Naive thymus-derived CD4-positive, alpha-beta T cell (primary cell): ENCODE results near the gene WBP2NL. TPM values are rescaled to one million over a fixed set of nuclear protein-coding genes. Genes with fewer than 3 reads are reported as not detected.
"Not testable (repeated sequence)": the region's sequence is repeated elsewhere in the genome, so short reads cannot be mapped to it uniquely, and the experiment has no call there.

Experiments
- ATAC-seq: fragments of 150-1000 bp; cut with Tn5 transposase; 2 replicates; pipeline ENCODE4 v1.10.0; 2021; ENCODE audit warnings: mild to moderate bottlenecking, moderate library complexity
- CTCF ChIA-PET: fragments of 350-600 bp; sonication (Branson Sonifier 250); formaldehyde crosslinking; loops from one replicate; lab custom pipeline; 2021; ENCODE audit warnings: antibody characterized with exemption; lab: Charles Lee
- POLR2A ChIA-PET: fragments of 350-600 bp; sonication (Branson Sonifier 250); formaldehyde crosslinking; loops from one replicate; lab custom pipeline; 2021; ENCODE audit warnings: antibody characterized with exemption, inconsistent platforms; lab: Charles Lee
- DNase-seq, 9 donors: peaks; one replicate each; pipeline versions ENCODE4 v3.0.0 to v3.0.0-alpha.2; 2020 to 2022; ENCODE audit warnings: mixed read lengths in 1 of 9
- H3K27ac ChIP-seq: one replicate; pipeline ENCODE4 v1.7.0; 2013; ENCODE audit warnings: mild to moderate bottlenecking, low read depth, low read length, moderate library complexity
- H3K27me3 ChIP-seq, 2 donors: one replicate each; pipeline ENCODE4 v1.7.0; 2013; ENCODE audit warnings: low read length in 2 of 2, mild to moderate bottlenecking in 2 of 2, moderate library complexity in 2 of 2; ENCODE audit not compliant: control insufficient read depth in 2 of 2, insufficient read depth in 2 of 2
- H3K36me3 ChIP-seq, 3 experiments: 1 replicate in 2 of 3; 2 replicates in 1 of 3; pipeline ENCODE4 v1.7.0; 2013; ENCODE audit warnings: low read length in 3 of 3, mild to moderate bottlenecking in 3 of 3, moderate library complexity in 1 of 3; ENCODE audit not compliant: insufficient read depth in 3 of 3, control insufficient read depth in 2 of 3
- H3K4me1 ChIP-seq, 2 donors: one replicate each; pipeline ENCODE4 v1.7.0; 2013; ENCODE audit warnings: low read length in 2 of 2, mild to moderate bottlenecking in 2 of 2, moderate library complexity in 1 of 2; ENCODE audit not compliant: control insufficient read depth in 2 of 2, insufficient read depth in 2 of 2
- H3K4me3 ChIP-seq: 2 replicates; pipeline ENCODE4 v1.7.0; 2013; ENCODE audit warnings: mild to moderate bottlenecking, low read length
- H3K9me3 ChIP-seq, 3 experiments: 1 replicate in 2 of 3; 2 replicates in 1 of 3; pipeline ENCODE4 v1.7.0; 2013; ENCODE audit warnings: low read length in 3 of 3; ENCODE audit not compliant: control insufficient read depth in 2 of 3
- H3K27ac Mint-ChIP-seq, 9 donors: one replicate each; pipeline ENCODE4 v1.8.0; 2020 to 2022; ENCODE audit warnings: mixed read lengths in 9 of 9, mild to moderate bottlenecking in 8 of 9, moderate library complexity in 5 of 9, inconsistent platforms in 2 of 9
- H3K27me3 Mint-ChIP-seq, 5 donors: one replicate each; pipeline ENCODE4 v1.8.0; 2021 to 2022; ENCODE audit warnings: mixed read lengths in 5 of 5, mild to moderate bottlenecking in 1 of 5
- H3K36me3 Mint-ChIP-seq, 5 donors: one replicate each; pipeline ENCODE4 v1.8.0; 2020 to 2022; ENCODE audit warnings: mixed read lengths in 5 of 5, mild to moderate bottlenecking in 3 of 5, inconsistent platforms in 1 of 5
- H3K4me1 Mint-ChIP-seq, 7 donors: one replicate each; pipeline ENCODE4 v1.8.0; 2020 to 2022; ENCODE audit warnings: mixed read lengths in 7 of 7, mild to moderate bottlenecking in 3 of 7, inconsistent platforms in 1 of 7
- H3K4me3 Mint-ChIP-seq, 10 donors: one replicate each; pipeline ENCODE4 v1.8.0; 2020 to 2022; ENCODE audit warnings: mild to moderate bottlenecking in 10 of 10, mixed read lengths in 10 of 10, moderate library complexity in 6 of 10, inconsistent platforms in 2 of 10
- H3K9me3 Mint-ChIP-seq, 11 donors: one replicate each; pipeline ENCODE4 v1.8.0; 2020 to 2022; ENCODE audit warnings: mixed read lengths in 11 of 11, mild to moderate bottlenecking in 4 of 11, inconsistent platforms in 1 of 11, moderate library complexity in 1 of 11
- intact Hi-C, 2 donors: fragments of 100-400 bp; cut with micrococcal nuclease; formaldehyde crosslinking; loops; one replicate each; pipeline ENCODE4 v1.15.1; 2023
- polyA plus RNA-seq, 2 donors: library from polyadenylated mRNA; unstranded; fragments of 300-500 nt; fragmentation: Illumina TruSeq; gene quantifications; one replicate each; pipeline ENCODE4 v1.2.3, GENCODE V29; 2021
- total RNA-seq, 6 experiments: library from RNA in 5 of 6; stranded (reverse) in 5 of 6; gene quantifications; 1 replicate in 5 of 6; 2 replicates in 1 of 6; pipeline ENCODE4 v1.2.3 and lab custom pipeline; 2021 to 2026

Gene WBP2NL
- total and polyA plus RNA-seq, 7 experiments from 2014 or later: 0.43 to 5.7 (median 2.7) TPM; not detected in 1

DNA sequence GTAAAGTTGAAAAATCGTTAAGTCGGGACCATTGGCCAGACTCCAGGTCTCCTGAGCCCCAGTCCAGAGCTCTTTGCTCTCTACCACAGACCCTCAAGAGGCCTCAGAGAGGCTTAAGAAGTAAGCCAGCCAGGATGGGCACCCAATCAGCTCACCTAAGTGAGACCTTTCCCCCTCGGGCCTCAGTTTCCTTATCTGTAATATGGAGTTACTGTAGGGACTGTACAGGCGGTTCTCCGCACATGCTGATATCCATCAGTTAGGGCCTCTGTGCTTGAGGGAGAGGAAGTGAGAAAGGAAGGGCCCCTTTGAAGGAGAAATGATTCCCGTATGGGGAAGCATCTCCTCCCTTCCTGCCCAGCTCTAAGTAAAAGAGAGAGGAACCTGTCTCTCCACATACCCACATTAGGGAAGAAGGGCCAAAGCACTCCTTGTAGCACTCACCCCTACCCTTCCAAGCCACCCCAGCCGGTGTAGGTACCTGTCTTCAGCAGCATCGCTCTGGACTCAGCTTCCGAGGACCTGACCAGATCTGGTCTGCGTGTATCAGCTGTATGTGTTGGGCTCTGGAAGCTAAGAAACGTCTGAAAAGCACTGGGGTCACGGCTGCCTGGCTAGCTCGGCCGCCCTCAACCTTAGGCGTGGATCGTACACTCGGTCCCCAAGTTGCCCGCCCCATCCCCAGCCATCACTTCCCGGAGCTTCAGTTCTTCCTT, 71.4 kb downstream of the WBP2NL start:
- intact Hi-C loops: loop anchor here (1.0 to 10.0 kb wide), 12 partner anchors 9 to 975 kb away; partner anchors contain the start of genes NDUFA6 (in 2 of the 2), SMDT1 (in 2 of the 2), SREBF2 (in 2 of the 2) and WBP2NL (in 2 of the 2)
- ATAC-seq (peak; percentile 4), DNase-seq (peak in 2 of 9 donors; percentile 19 to 37)
- H3K9me3 ChIP-seq: no peaks in the 10 kb centered on the region
- Mint-ChIP-seq H3K4me3 (peak overlapping the region; percentile 86 to 96 (median 94)), H3K27ac (peak overlapping the region; percentile 55 to 94 (median 91)), H3K4me1 (peaks cover 22 to 52% (median 41%) of the 10 kb centered on the region in 7 donors), H3K9me3 (no peaks in the 10 kb centered on the region), H3K27me3 (no peaks in the 10 kb centered on the region), H3K36me3 (peaks cover 0 to 13% (median 7%) of the 10 kb centered on the region in 5 donors)
- peak overlapping the region; percentile 75 for H3K27ac ChIP-seq
- H3K27me3 ChIP-seq: no peaks in the 10 kb centered on the region
- peak overlapping the region; percentile 75 for H3K4me3 ChIP-seq
- peaks cover 16 to 22% of the 10 kb centered on the region in 2 donors for H3K4me1 ChIP-seq
- CTCF ChIA-PET: interaction anchor here (1.4 to 1.5 kb wide), 2 partner anchors 10 to 20 kb away, joined by 5 to 6 read pairs; partner anchors contain the start of genes NDUFA6 and SMDT1
- POLR2A ChIA-PET: interaction anchor here (1.2 to 3.8 kb wide), 5 partner anchors 10 to 242 kb away, joined by 3 to 54 read pairs (median 8); partner anchors contain the start of genes NDUFA6, SMDT1 and WBP2NL
- H3K36me3 ChIP-seq: peaks cover 0 to 36% (median 0%) of the 10 kb centered on the region in 3 experiments

DNA sequence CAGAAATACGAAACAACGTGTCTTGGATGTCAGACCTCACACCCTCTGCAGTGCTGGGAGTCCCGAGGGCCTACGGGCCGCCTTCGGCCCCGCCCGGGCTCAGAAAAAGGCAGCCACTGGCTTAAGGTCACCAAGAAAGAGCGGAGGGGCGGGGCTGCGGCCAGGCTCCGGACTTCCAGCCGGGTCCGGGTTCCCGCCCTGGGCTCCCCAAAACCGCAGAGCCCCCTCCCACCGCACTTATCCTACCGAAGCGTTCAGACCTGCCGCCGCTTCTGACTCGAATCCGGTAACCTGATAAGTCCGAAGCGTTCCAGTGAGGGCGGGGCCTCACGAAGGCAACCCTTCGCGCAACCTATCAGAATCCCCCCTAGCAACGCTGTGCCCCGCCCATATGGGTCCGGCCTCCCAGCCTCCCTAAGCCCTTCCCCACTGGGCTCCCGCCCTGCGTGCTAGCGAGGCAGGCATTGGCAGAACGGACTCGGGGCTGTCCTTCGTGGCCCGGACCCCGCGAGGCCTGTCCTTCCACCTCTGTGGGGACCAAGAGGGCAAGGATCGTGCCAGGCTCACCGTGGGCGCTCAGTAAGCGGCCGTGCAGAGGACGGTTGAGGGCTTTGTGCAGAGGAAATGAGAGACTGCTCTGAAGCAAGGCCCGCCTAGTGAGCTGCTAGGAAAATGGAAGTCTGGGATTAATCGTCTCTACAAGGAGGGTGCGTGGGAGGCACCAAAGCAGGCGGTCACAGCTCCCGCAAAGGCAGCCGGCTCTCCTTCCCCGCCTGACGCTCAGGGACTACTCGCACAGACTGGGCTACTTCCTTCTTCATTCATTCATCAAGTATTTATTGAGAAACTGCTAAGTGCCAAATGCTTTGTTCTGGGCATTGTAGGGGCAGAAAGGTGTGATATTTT, 72.2 kb downstream of the WBP2NL start, which contains the start of gene NAGA:
Gene NAGA, minus strand, starts transcription at position 296 of the 906 bp plus-strand sequence. CDS start 515 bp downstream, outside the sequence.
- peak within 1 kb of the TSS; percentile 86 to 96 (median 94) for H3K4me3 Mint-ChIP-seq
- CTCF ChIA-PET: interaction anchor here (1.1 to 1.5 kb wide), 3 partner anchors 9 to 20 kb away, joined by 3 to 6 read pairs (median 5); partner anchors contain the start of genes NDUFA6 and SMDT1

DNA sequence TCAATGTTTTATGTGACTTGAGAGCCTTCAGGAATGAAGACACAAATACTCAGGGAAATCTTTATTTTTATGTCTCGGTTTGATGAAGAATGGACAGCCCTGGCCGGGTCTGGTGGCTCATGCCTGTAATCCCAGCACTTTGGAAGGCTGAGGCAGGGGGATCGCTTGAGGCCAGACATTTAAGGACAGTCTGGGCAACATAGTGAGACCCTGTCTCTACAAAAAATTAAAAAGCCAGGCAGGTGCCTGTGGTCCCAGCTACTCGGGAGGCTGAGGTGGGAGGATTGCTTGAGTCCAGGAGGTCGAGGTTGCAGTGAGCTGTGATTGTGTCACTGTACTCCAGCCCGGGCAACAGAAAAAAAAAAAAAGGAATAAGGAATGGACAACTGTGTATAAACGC, 72.9 kb downstream of the WBP2NL start:
- H3K9me3 Mint-ChIP-seq, DNase-seq, H3K9me3 ChIP-seq, H3K27me3 ChIP-seq, H3K27me3 Mint-ChIP-seq, ATAC-seq, H3K36me3 Mint-ChIP-seq: not testable (repeated sequence)
- peak overlapping the region; percentile 75 for H3K27ac ChIP-seq
- H3K4me3 ChIP-seq: peak overlapping the region; percentile 75
- Mint-ChIP-seq H3K4me3 (peak overlapping the region; percentile 38 to 96 (median 94)), H3K4me1 (peaks cover 22 to 57% (median 47%) of the 10 kb centered on the region in 7 donors), H3K27ac (peak overlapping the region; percentile 81 to 94 (median 92))
- peaks cover 16 to 22% of the 10 kb centered on the region in 2 donors for H3K4me1 ChIP-seq
- POLR2A ChIA-PET: interaction anchor here (0.6 to 3.8 kb wide), 3 partner anchors 8 to 372 kb away, joined by 4 to 54 read pairs (median 8); partner anchors contain the start of gene SMDT1
- CTCF ChIA-PET: interaction anchor here (1.1 kb wide), 1 partner anchor 19 kb away, joined by 3 read pairs; the partner anchor contains the start of gene NDUFA6
- peaks cover 0 to 21% (median 0%) of the 10 kb centered on the region in 3 experiments for H3K36me3 ChIP-seq
- intact Hi-C loops: loop anchor here (2.0 to 10.0 kb wide), 9 partner anchors 41 to 977 kb away; partner anchors contain the start of genes SREBF2 (in 2 of the 2), EP300 (in 1 of the 2), RANGAP1 (in 1 of the 2) and SEPTIN3 (in 1 of the 2)

More for the DNA sequence above, 72.2 kb downstream of the WBP2NL start, which contains the start of gene NAGA:
- H3K36me3 Mint-ChIP-seq: peaks cover 0 to 7% (median 3%) of the 10 kb centered on the region in 5 donors
- peaks cover 0 to 28% (median 0%) of the 10 kb centered on the region in 3 experiments for H3K36me3 ChIP-seq
- no peaks in the 10 kb centered on the region for H3K9me3 ChIP-seq
- H3K27me3 Mint-ChIP-seq: no peaks in the 10 kb centered on the region
- ATAC-seq: peak; percentile 99
- no peaks in the 10 kb centered on the region for H3K9me3 Mint-ChIP-seq
- H3K4me1 ChIP-seq: peaks cover 16 to 22% of the 10 kb centered on the region in 2 donors
- peak within 1 kb of the TSS; percentile 81 to 94 (median 92) for H3K27ac Mint-ChIP-seq
- H3K4me1 Mint-ChIP-seq: peaks cover 22 to 54% (median 45%) of the 10 kb centered on the region in 7 donors
- POLR2A ChIA-PET: interaction anchor here (0.6 to 3.8 kb wide), 7 partner anchors 9 to 373 kb away, joined by 3 to 54 read pairs (median 8); partner anchors contain the start of genes NDUFA6, SMDT1 and WBP2NL
- H3K27ac ChIP-seq: peak within 1 kb of the TSS; percentile 75
- H3K27me3 ChIP-seq: no peaks in the 10 kb centered on the region
- peak within 1 kb of the TSS; percentile 75 for H3K4me3 ChIP-seq
- intact Hi-C loops: loop anchor here (1.0 to 10.0 kb wide), 12 partner anchors 9 to 976 kb away; partner anchors contain the start of genes NDUFA6 (in 2 of the 2), SMDT1 (in 2 of the 2), SREBF2 (in 2 of the 2) and WBP2NL (in 2 of the 2)
- DNase-seq: peak; percentile 79 to 91 (median 88)

DNA sequence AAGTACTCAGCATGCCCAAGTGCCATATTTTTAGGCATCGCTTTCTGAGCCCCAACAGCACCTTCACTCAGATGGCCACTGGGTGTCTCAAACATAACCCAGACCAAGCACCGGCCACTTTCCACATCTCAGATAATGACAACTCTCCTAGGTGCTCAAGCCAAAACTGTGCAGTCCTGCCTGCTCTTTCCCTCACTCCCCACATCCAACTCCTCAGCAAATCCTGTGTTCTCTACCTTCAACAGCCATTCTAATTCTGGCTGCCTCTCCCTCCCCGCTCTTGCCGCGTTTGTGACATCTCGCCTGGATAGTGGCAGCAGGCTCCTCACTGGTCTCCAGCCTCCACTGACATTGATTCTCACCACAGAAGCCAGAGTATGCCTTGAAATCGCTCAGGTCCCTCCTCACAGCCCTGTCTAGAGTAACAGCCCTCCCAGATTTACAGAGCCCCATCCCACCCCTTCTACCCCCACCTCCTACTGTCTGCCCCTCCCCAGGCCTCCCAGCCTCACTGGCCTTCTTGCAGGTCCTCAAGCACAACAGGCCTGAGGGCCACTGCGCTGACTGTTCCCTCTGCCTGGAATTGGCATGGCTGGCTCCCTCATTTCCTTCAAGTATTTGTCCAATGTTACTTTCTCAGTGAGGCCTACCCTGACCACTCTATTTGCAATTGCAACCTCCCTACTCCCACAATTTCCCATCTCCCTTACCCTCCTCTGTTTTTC, 74.2 kb downstream of the WBP2NL start:
- H3K27ac Mint-ChIP-seq: peak overlapping the region in 7 of 9 donors; percentile 34 to 86 (median 75)
- peaks cover 0 to 3% (median 0%) of the 10 kb centered on the region in 5 donors for H3K36me3 Mint-ChIP-seq
- ATAC-seq: no peak
- peaks cover 0 to 8% (median 0%) of the 10 kb centered on the region in 3 experiments for H3K36me3 ChIP-seq
- H3K27me3 ChIP-seq: no peaks in the 10 kb centered on the region
- ChIA-PET POLR2A (no interaction called here), CTCF (no interaction called here)
- H3K4me3 ChIP-seq: no peak overlapping the region
- peak overlapping the region; percentile 29 to 86 (median 68) for H3K4me3 Mint-ChIP-seq
- intact Hi-C loops: loop anchor here (5.0 to 10.0 kb wide), 5 partner anchors 105 to 978 kb away; partner anchors contain the start of genes EP300 (in 1 of the 2), RANGAP1 (in 1 of the 2), SEPTIN3 (in 1 of the 2) and SNU13 (in 1 of the 2)
- no peaks in the 10 kb centered on the region for H3K9me3 ChIP-seq
- H3K27me3 Mint-ChIP-seq: no peaks in the 10 kb centered on the region
- H3K9me3 Mint-ChIP-seq: no peaks in the 10 kb centered on the region
- peaks cover 22 to 57% (median 47%) of the 10 kb centered on the region in 7 donors for H3K4me1 Mint-ChIP-seq
- H3K27ac ChIP-seq: no peak overlapping the region
- no peak for DNase-seq
- H3K4me1 ChIP-seq: peaks cover 16 to 22% of the 10 kb centered on the region in 2 donors

DNA sequence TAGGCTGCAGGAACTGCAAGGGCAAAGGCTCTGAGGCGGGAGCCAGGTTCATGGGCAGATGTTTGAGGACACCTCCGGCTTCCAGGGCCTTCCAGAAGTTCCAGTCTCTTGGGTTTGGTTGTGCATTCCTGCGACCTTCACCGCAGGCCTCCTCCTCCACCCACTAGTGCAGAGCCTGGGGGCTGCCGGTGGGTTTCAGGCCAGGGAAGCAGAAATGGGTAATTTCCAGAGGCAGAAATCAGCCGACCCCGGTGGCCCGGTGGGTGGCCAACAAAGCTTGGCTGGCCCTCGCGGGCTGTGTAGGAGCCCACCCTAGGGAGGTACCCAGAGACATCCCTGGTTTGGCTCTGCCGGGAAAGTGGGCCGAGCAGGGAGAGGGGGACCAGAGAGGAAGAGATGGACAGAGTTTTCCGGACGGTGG, 75.0 kb downstream of the WBP2NL start:
- DNase-seq: no peak
- POLR2A ChIA-PET: interaction anchor here (1.4 to 3.9 kb wide), 2 partner anchors 17 to 370 kb away, joined by 4 to 21 read pairs; partner anchors contain the start of gene NDUFA6

More for the DNA sequence above, 75.0 kb downstream of the WBP2NL start:
- Histone ChIP-seq H3K36me3 (no peaks in the 10 kb centered on the region), H3K9me3 (no peaks in the 10 kb centered on the region), H3K4me3 (peak overlapping the region; percentile 49), H3K4me1 (peaks cover 21 to 24% of the 10 kb centered on the region in 2 donors), H3K27me3 (no peaks in the 10 kb centered on the region), H3K27ac (peak overlapping the region; percentile 66)
- ATAC-seq: no peak
- CTCF ChIA-PET: no interaction called here
- peaks cover 22 to 56% (median 47%) of the 10 kb centered on the region in 7 donors for H3K4me1 Mint-ChIP-seq
- peaks cover 0 to 3% (median 0%) of the 10 kb centered on the region in 5 donors for H3K36me3 Mint-ChIP-seq
- peak overlapping the region; percentile 66 to 86 (median 68) for H3K4me3 Mint-ChIP-seq
- no peaks in the 10 kb centered on the region for H3K9me3 Mint-ChIP-seq
- H3K27me3 Mint-ChIP-seq: no peaks in the 10 kb centered on the region
- intact Hi-C loops: loop anchor here (1.0 to 10.0 kb wide), 6 partner anchors 75 to 979 kb away; partner anchors contain the start of genes EP300 (in 1 of the 2), RANGAP1 (in 1 of the 2), SEPTIN3 (in 1 of the 2) and SNU13 (in 1 of the 2)
- peak overlapping the region in 8 of 9 donors; percentile 21 to 86 (median 74) for H3K27ac Mint-ChIP-seq
